Endothelial cell of umbilical vein (primary cell): ENCODE data around the gene TPRA1. TPM values are rescaled to one million over a fixed set of nuclear protein-coding genes. Genes with fewer than 3 reads are reported as not detected.

Source experiments
- BruUV-seq: library from RNA; stranded (reverse); fragments of 400-500 nt; replicated peaks from 2 replicates; lab custom pipeline; 2021; lab: Mats Ljungman, UMichigan
- CTCF ChIA-PET: fragments of 300-600, 350-600 bp; sonication (Branson Sonifier 250); formaldehyde crosslinking; loops from one replicate; lab custom pipeline; 2021; ENCODE audit warnings: antibody characterized with exemption, inconsistent platforms; lab: Charles Lee
- POLR2A ChIA-PET: fragments of 300-600, 350-600 bp; sonication (Branson Sonifier 250); formaldehyde crosslinking; loops from one replicate; lab custom pipeline; 2021; ENCODE audit warnings: antibody characterized with exemption, inconsistent platforms; lab: Charles Lee
- DNase-seq: peaks from one replicate; pipeline ENCODE4 v3.0.0-alpha.2; 2011; ENCODE audit warnings: low read depth, low spot score
- FAIRE-seq: peaks from 2 replicates; lab custom pipeline; 2011; peaks lifted over from hg19 to GRCh38; lab: Jason Lieb, UNC
- H2AFZ ChIP-seq: 2 replicates; pipeline ENCODE4 v1.6.0; 2012; ENCODE audit warnings: low read depth, low read length, control low read depth, inconsistent platforms
- H3K27ac ChIP-seq: 2 replicates; pipeline ENCODE4 v1.5.1; 2011; ENCODE audit warnings: low read depth, mild to moderate bottlenecking, control low read depth, low read length, moderate library complexity; ENCODE audit not compliant: insufficient read depth
- H3K27me3 ChIP-seq, 2 experiments: 2 replicates each; pipeline versions ENCODE4 v1.6.0 to v1.6.1; 2011; ENCODE audit warnings: low read length in 2 of 2, mixed read lengths in 1 of 2; ENCODE audit not compliant: control insufficient read depth in 2 of 2, insufficient read depth in 2 of 2
- H3K36me3 ChIP-seq, 2 experiments: 2 replicates in 1 of 2; 3 replicates in 1 of 2; pipeline ENCODE4 v1.5.1; 2011; ENCODE audit warnings: low read length in 2 of 2, mild to moderate bottlenecking in 1 of 2, moderate library complexity in 1 of 2; ENCODE audit not compliant: control insufficient read depth in 2 of 2, insufficient read depth in 2 of 2; ENCODE audit errors: extremely low read depth in 1 of 2
- H3K4me1 ChIP-seq: 3 replicates; pipeline ENCODE4 v1.5.1; 2011; ENCODE audit warnings: mild to moderate bottlenecking, low read length; ENCODE audit not compliant: control insufficient read depth, insufficient read depth; ENCODE audit errors: extremely low read depth
- H3K4me2 ChIP-seq: 2 replicates; pipeline ENCODE4 v1.6.1; 2011; ENCODE audit warnings: low read length, control low read depth, mixed read lengths; ENCODE audit not compliant: insufficient read depth
- H3K4me3 ChIP-seq, 3 experiments: fragments of 200-600 bp in 1 of 3; sonication (generic), shearing (Covaris generic) in 1 of 3; replicated peaks in 1 of 3; 2 replicates each; pipeline ENCODE4 v1.5.1; 2011 to 2016; ENCODE audit warnings: control low read depth in 3 of 3, low read length in 3 of 3, mild to moderate bottlenecking in 2 of 3, inconsistent platforms in 1 of 3, low read depth in 1 of 3, moderate library complexity in 1 of 3; ENCODE audit not compliant: insufficient read depth in 1 of 3
- H3K79me2 ChIP-seq: 2 replicates; pipeline ENCODE4 v1.6.0; 2012; ENCODE audit warnings: low read length, inconsistent platforms; ENCODE audit not compliant: control insufficient read depth, insufficient read depth
- H3K9ac ChIP-seq: replicated peaks from 2 replicates; pipeline ENCODE3; 2011; ENCODE audit warnings: low read length, control low read depth; ENCODE audit not compliant: insufficient read depth; ENCODE audit errors: extremely low read depth
- H3K9me1 ChIP-seq: replicated peaks from 3 replicates; pipeline ENCODE4 v1.6.0; 2011; ENCODE audit warnings: mild to moderate bottlenecking, low read length; ENCODE audit not compliant: control insufficient read depth, insufficient read depth; ENCODE audit errors: extremely low read depth
- H3K9me3 ChIP-seq: replicated peaks from 2 replicates; pipeline ENCODE4 v1.5.1; 2012; ENCODE audit warnings: low read length, inconsistent platforms; ENCODE audit not compliant: control insufficient read depth, insufficient read depth
- H4K20me1 ChIP-seq: replicated peaks from 2 replicates; pipeline ENCODE3; 2011; ENCODE audit warnings: mild to moderate bottlenecking, low read length; ENCODE audit not compliant: control insufficient read depth, insufficient read depth; ENCODE audit errors: extremely low read depth
- EZH2 ChIP-seq: IDR thresholded peaks from 2 replicates; pipeline ENCODE4 v1.6.1; 2012; ENCODE audit warnings: borderline replicate concordance, low read depth, mild to moderate bottlenecking, moderate library complexity, low read length, inconsistent platforms; ENCODE audit not compliant: severe bottlenecking
- FOS ChIP-seq: IDR thresholded peaks from 2 replicates; pipeline ENCODE4 v1.6.1; 2011; ENCODE audit warnings: mild to moderate bottlenecking, low read length, moderate library complexity, borderline replicate concordance; ENCODE audit not compliant: insufficient read depth
- GATA2 ChIP-seq: IDR thresholded peaks from 2 replicates; pipeline ENCODE4 v1.7.0; 2011; ENCODE audit warnings: low read depth, mild to moderate bottlenecking, moderate library complexity, mixed read lengths, low read length; ENCODE audit not compliant: insufficient read length, insufficient read depth
- JUN ChIP-seq: IDR thresholded peaks from 2 replicates; pipeline ENCODE4 v1.6.1; 2011; ENCODE audit warnings: borderline replicate concordance, low read depth; ENCODE audit not compliant: insufficient read length, insufficient read depth
- MAX ChIP-seq: IDR thresholded peaks from 2 replicates; pipeline ENCODE4 v1.6.1; 2011; ENCODE audit not compliant: insufficient read depth, insufficient read length
- MYC ChIP-seq: IDR thresholded peaks from one replicate; pipeline ENCODE4 v1.6.1; 2011; ENCODE audit warnings: mild to moderate bottlenecking, low read depth, low read length
- POLR2A ChIP-seq: IDR thresholded peaks from 2 replicates; pipeline ENCODE4 v1.6.1; 2012; ENCODE audit warnings: low read depth, mild to moderate bottlenecking, control low read depth, low read length
- POLR2AphosphoS5 ChIP-seq: IDR thresholded peaks from 2 replicates; pipeline ENCODE4 v1.6.1; 2012; ENCODE audit warnings: low read depth, mild to moderate bottlenecking, control low read depth, low read length, moderate library complexity; ENCODE audit not compliant: insufficient read depth
- dilution Hi-C: fragments of 300-500 bp; cut with MboI; formaldehyde crosslinking; loops from one replicate; pipeline ENCODE4 v1.15.0; 2019; ENCODE audit warnings: low sequenced_read_pairs; ENCODE audit not compliant: extremely low pct_ligation_motif_present
- intact Hi-C: fragments of 100-400 bp; cut with micrococcal nuclease; formaldehyde crosslinking; loops from one replicate; pipeline ENCODE4 v1.10.0; 2022
- polyA plus RNA-seq, 4 experiments: library from polyadenylated mRNA; depleted of rRNA in 3 of 4; stranded (reverse) in 3 of 4; unstranded in 1 of 4; fragments of >200 nt; gene quantifications; 2 replicates each; pipeline versions ENCODE4 v1.2.1 to v1.2.3, GENCODE V29; 2011 to 2012; ENCODE audit warnings: missing spikeins in 1 of 4
- total RNA-seq: library from RNA; stranded (reverse); gene quantifications from 2 replicates; pipeline ENCODE4 v1.2.3, GENCODE V29; 2021
- TF ChIP-seq, protein P1 (sequence below), 2 donors: IDR thresholded peaks; 1 replicate in 1 of 2; 2 replicates in 1 of 2; pipeline ENCODE4 v1.5.1; 2011; ENCODE audit warnings: low read length in 2 of 2, mild to moderate bottlenecking in 2 of 2, moderate library complexity in 2 of 2, control low read depth in 1 of 2, inconsistent platforms in 1 of 2, low read depth in 1 of 2; ENCODE audit not compliant: insufficient read depth in 1 of 2; ENCODE audit errors: extremely low read depth in 1 of 2

Gene TPRA1
- total and polyA plus RNA-seq, 2 donors (not counting 3 experiments of a cell fraction or from before 2014, with no cell fraction given) = 34.3 to 58.0 TPM

DNA sequence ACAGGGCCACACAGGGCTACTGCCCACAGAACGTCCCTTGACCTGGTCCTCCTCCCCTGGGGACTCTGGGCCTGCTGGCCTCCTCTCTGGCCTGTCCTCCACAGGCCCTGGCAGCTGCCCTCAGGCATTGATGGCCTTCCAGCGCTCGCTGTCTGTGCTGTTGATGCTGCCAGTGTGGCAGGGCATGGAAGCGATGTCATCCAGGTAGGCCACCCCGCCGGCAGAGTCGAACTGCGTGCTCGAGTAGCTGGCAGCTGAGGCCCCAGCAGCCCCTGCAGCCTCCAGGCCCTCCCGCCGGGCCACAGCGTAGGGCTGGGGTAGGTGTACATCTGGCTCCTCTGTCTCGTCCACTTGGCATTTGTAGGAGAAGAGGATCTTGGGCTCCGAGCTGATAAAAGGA lies 17.1 kb downstream of the TPRA1 start:
- dilution Hi-C loops (no loop called here), intact Hi-C loops (no loop called here)
- ChIA-PET POLR2A (no interaction called here), CTCF (interaction anchor here (3.2 kb wide), 1 partner anchor 8 kb away, joined by 26 read pairs; no protein-coding TSS in a partner anchor)
- no peaks in the 10 kb centered on the region for H3K27me3 ChIP-seq
- no peak for TF ChIP-seq MAX
- no peak for TF ChIP-seq FOS
- no peak for TF ChIP-seq POLR2A
- TF ChIP-seq MYC = no peak
- no peak for TF ChIP-seq EZH2
- no peak for TF ChIP-seq POLR2AphosphoS5
- TF ChIP-seq GATA2 = no peak
- no peak for TF ChIP-seq JUN
- TF ChIP-seq, protein P1, sequence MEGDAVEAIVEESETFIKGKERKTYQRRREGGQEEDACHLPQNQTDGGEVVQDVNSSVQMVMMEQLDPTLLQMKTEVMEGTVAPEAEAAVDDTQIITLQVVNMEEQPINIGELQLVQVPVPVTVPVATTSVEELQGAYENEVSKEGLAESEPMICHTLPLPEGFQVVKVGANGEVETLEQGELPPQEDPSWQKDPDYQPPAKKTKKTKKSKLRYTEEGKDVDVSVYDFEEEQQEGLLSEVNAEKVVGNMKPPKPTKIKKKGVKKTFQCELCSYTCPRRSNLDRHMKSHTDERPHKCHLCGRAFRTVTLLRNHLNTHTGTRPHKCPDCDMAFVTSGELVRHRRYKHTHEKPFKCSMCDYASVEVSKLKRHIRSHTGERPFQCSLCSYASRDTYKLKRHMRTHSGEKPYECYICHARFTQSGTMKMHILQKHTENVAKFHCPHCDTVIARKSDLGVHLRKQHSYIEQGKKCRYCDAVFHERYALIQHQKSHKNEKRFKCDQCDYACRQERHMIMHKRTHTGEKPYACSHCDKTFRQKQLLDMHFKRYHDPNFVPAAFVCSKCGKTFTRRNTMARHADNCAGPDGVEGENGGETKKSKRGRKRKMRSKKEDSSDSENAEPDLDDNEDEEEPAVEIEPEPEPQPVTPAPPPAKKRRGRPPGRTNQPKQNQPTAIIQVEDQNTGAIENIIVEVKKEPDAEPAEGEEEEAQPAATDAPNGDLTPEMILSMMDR (IDR thresholded peaks at IDR 0.05; ENCODE audit: extremely low read depth in 1 of 2, insufficient read depth in 1 of 2, low read depth in 1 of 2, low read length in 2 of 2) = no peak
- H3K4me3 ChIP-seq = no peak overlapping the region
- no peak overlapping the region for H3K9ac ChIP-seq
- no peaks in the 10 kb centered on the region for H4K20me1 ChIP-seq
- no peaks in the 10 kb centered on the region for H3K4me1 ChIP-seq
- H3K27ac ChIP-seq = no peak overlapping the region
- no peak overlapping the region for H3K4me2 ChIP-seq
- no peaks in the 10 kb centered on the region for H3K9me3 ChIP-seq
- no peak for FAIRE-seq
- no peaks in the 10 kb centered on the region for H3K79me2 ChIP-seq
- H2AFZ ChIP-seq = no peak overlapping the region
- H3K36me3 ChIP-seq = peaks cover 2 to 31% of the 10 kb centered on the region in 2 experiments
- BruUV-seq = no TSS peak
- no peaks in the 10 kb centered on the region for H3K9me1 ChIP-seq
- DNase-seq = no peak
